CD14-positive monocyte (primary cell): ENCODE data around the gene ITGA11. TPM values are rescaled to one million over a fixed set of nuclear protein-coding genes. Genes with fewer than 3 reads are reported as not detected.
A peak's percentile ranks its signal among the peaks of the same experiment; 100 is the strongest.

Experiments used
- DNase-seq, 3 donors: peaks; one replicate each; pipeline ENCODE4 v3.0.0-alpha.2; 2011 to 2022
- H2AFZ ChIP-seq: 2 replicates; pipeline ENCODE4 v1.6.0; 2012; ENCODE audit warnings: mild to moderate bottlenecking, low read depth, low read length, inconsistent platforms; ENCODE audit not compliant: insufficient read depth, poor library complexity, severe bottlenecking
- H3K27ac ChIP-seq, 2 donors: 1 replicate in 1 of 2; 2 replicates in 1 of 2; pipeline ENCODE4 v1.5.1; 2012 to 2013; ENCODE audit warnings: low read length in 2 of 2, control low read depth in 1 of 2, inconsistent platforms in 1 of 2, low read depth in 1 of 2, mild to moderate bottlenecking in 1 of 2
- H3K27me3 ChIP-seq, 2 donors: one replicate each; pipeline versions ENCODE4 v1.6.0 to v1.6.1; 2011 to 2013; ENCODE audit warnings: low read length in 2 of 2; ENCODE audit not compliant: control insufficient read depth in 2 of 2, insufficient read depth in 2 of 2
- H3K36me3 ChIP-seq, 2 donors: replicated peaks in 1 of 2; 1 replicate in 1 of 2; 2 replicates in 1 of 2; pipeline versions ENCODE4 v1.5.1 to v1.6.1; 2012 to 2013; ENCODE audit warnings: low read length in 2 of 2, control low read depth in 1 of 2, inconsistent platforms in 1 of 2, mild to moderate bottlenecking in 1 of 2; ENCODE audit not compliant: insufficient read depth in 2 of 2, control insufficient read depth in 1 of 2
- H3K4me1 ChIP-seq, 2 donors: 1 replicate in 1 of 2; 2 replicates in 1 of 2; pipeline versions ENCODE4 v1.5.1 to v1.6.1; 2012 to 2013; ENCODE audit warnings: low read length in 2 of 2, control low read depth in 1 of 2, inconsistent platforms in 1 of 2, mild to moderate bottlenecking in 1 of 2, moderate library complexity in 1 of 2; ENCODE audit not compliant: insufficient read depth in 2 of 2, control insufficient read depth in 1 of 2
- H3K4me2 ChIP-seq: replicated peaks from 2 replicates; pipeline ENCODE3; 2012; ENCODE audit warnings: low read length, moderate library complexity, mild to moderate bottlenecking; ENCODE audit not compliant: poor library complexity, severe bottlenecking; ENCODE audit errors: extremely low read depth
- H3K4me3 ChIP-seq, 3 experiments: fragments of 200-600 bp in 1 of 3; sonication (generic) in 1 of 3; replicated peaks in 1 of 3; 1 replicate in 2 of 3; 2 replicates in 1 of 3; pipeline ENCODE4 v1.5.1; 2011 to 2013; ENCODE audit warnings: low read length in 3 of 3, mild to moderate bottlenecking in 3 of 3, control low read depth in 2 of 3, low read depth in 2 of 3, inconsistent platforms in 1 of 3, moderate library complexity in 1 of 3
- H3K79me2 ChIP-seq: 2 replicates; pipeline ENCODE4 v1.6.0; 2012; ENCODE audit warnings: mild to moderate bottlenecking, control low read depth, inconsistent platforms, low read length, moderate library complexity; ENCODE audit not compliant: insufficient read depth
- H3K9ac ChIP-seq: 2 replicates; pipeline ENCODE4 v1.6.0; 2017; ENCODE audit warnings: low read length, mild to moderate bottlenecking; ENCODE audit not compliant: insufficient read depth, poor library complexity, severe bottlenecking
- H3K9me3 ChIP-seq, 2 donors: replicated peaks in 1 of 2; 1 replicate in 1 of 2; 2 replicates in 1 of 2; pipeline versions ENCODE4 v1.5.1 to v1.6.1; 2012 to 2013; ENCODE audit warnings: low read length in 2 of 2, control low read depth in 1 of 2; ENCODE audit not compliant: control insufficient read depth in 1 of 2, insufficient read depth in 1 of 2
- H4K20me1 ChIP-seq: 2 replicates; pipeline ENCODE4 v1.6.0; 2012; ENCODE audit warnings: mild to moderate bottlenecking, low read length, control low read depth, moderate library complexity; ENCODE audit not compliant: insufficient read depth
- H3K27ac Mint-ChIP-seq, 7 donors: one replicate each; pipeline ENCODE4 v1.8.0; 2020; ENCODE audit warnings: mild to moderate bottlenecking in 7 of 7, mixed read lengths in 7 of 7, moderate library complexity in 6 of 7, inconsistent platforms in 2 of 7
- H3K27me3 Mint-ChIP-seq, 3 donors: one replicate each; pipeline ENCODE4 v1.8.0; 2021 to 2022; ENCODE audit warnings: low read depth in 3 of 3, mild to moderate bottlenecking in 3 of 3, mixed read lengths in 3 of 3, moderate library complexity in 3 of 3, inconsistent platforms in 1 of 3
- H3K36me3 Mint-ChIP-seq, 2 donors: one replicate each; pipeline ENCODE4 v1.8.0; 2020; ENCODE audit warnings: mixed read lengths in 2 of 2, inconsistent platforms in 1 of 2, mild to moderate bottlenecking in 1 of 2
- H3K4me1 Mint-ChIP-seq: one replicate; pipeline ENCODE4 v1.8.0; 2020; ENCODE audit warnings: mild to moderate bottlenecking, mixed read lengths
- H3K4me3 Mint-ChIP-seq, 2 donors: one replicate each; pipeline ENCODE4 v1.8.0; 2020; ENCODE audit warnings: mild to moderate bottlenecking in 2 of 2, mixed read lengths in 2 of 2, moderate library complexity in 1 of 2
- H3K9me3 Mint-ChIP-seq, 7 donors: one replicate each; pipeline ENCODE4 v1.8.0; 2020 to 2022; ENCODE audit warnings: mixed read lengths in 7 of 7, mild to moderate bottlenecking in 6 of 7, moderate library complexity in 6 of 7, inconsistent platforms in 2 of 7
- WGBS: methylation state at CpG from one replicate; pipeline ENCODE4 v1.1.5; 2013; ENCODE audit warnings: missing lambda C conversion rate; ENCODE audit not compliant: insufficient coverage; 5-methylcytosine and 5-hydroxymethylcytosine counted together
- intact Hi-C, 2 donors: fragments of 100-400 bp; cut with micrococcal nuclease; formaldehyde crosslinking; loops; one replicate each; pipeline versions ENCODE4 v1.15.0 to v1.15.1; 2023
- polyA plus RNA-seq, 3 donors: library from polyadenylated mRNA; depleted of rRNA in 1 of 3; unstranded in 2 of 3; stranded (reverse) in 1 of 3; fragments of 300-500 nt in 2 of 3; fragments of >200 nt in 1 of 3; fragmentation: Illumina TruSeq in 2 of 3; gene quantifications; 1 replicate in 2 of 3; 2 replicates in 1 of 3; pipeline ENCODE4 v1.2.3, GENCODE V29; 2012 to 2021
- TF ChIP-seq, protein P1 (sequence below): fragments of 200-600 bp; IDR thresholded peaks from one replicate; pipeline ENCODE4 v1.8.0; 2022; ENCODE audit warnings: antibody characterized with exemption, mild to moderate bottlenecking

ITGA11 gene
- polyA plus RNA-seq, 3 donors = under 0.01 to 0.01 TPM; not detected in 1

GRCh38 chr15:68289621-68290352 lies 142.2 kb downstream of the ITGA11 start:
- H3K9me3 ChIP-seq = no peaks in the 10 kb centered on the region
- no peaks in the 10 kb centered on the region for H3K27me3 ChIP-seq
- no peak overlapping the region for H3K4me3 Mint-ChIP-seq
- DNase-seq = no peak
- no peak overlapping the region for H3K4me2 ChIP-seq
- no peaks in the 10 kb centered on the region for H3K27me3 Mint-ChIP-seq
- WGBS = 100% methylated on average over 3 of the region's 14 CpGs
- H3K4me1 ChIP-seq = peaks cover 12 to 17% of the 10 kb centered on the region in 2 donors
- TF ChIP-seq, protein P1, sequence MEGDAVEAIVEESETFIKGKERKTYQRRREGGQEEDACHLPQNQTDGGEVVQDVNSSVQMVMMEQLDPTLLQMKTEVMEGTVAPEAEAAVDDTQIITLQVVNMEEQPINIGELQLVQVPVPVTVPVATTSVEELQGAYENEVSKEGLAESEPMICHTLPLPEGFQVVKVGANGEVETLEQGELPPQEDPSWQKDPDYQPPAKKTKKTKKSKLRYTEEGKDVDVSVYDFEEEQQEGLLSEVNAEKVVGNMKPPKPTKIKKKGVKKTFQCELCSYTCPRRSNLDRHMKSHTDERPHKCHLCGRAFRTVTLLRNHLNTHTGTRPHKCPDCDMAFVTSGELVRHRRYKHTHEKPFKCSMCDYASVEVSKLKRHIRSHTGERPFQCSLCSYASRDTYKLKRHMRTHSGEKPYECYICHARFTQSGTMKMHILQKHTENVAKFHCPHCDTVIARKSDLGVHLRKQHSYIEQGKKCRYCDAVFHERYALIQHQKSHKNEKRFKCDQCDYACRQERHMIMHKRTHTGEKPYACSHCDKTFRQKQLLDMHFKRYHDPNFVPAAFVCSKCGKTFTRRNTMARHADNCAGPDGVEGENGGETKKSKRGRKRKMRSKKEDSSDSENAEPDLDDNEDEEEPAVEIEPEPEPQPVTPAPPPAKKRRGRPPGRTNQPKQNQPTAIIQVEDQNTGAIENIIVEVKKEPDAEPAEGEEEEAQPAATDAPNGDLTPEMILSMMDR = no peak
- peaks cover 48 to 56% of the 10 kb centered on the region in 2 donors for H3K36me3 Mint-ChIP-seq
- H3K4me3 ChIP-seq = no peak overlapping the region
- H3K4me1 Mint-ChIP-seq = peaks cover 30% of the 10 kb centered on the region
- H3K9me3 Mint-ChIP-seq = no peaks in the 10 kb centered on the region
- H3K27ac Mint-ChIP-seq = peak overlapping the region in 1 of 7 donors; percentile 4
- H3K27ac ChIP-seq = peak overlapping the region in 1 of 2 donors; percentile 3
- no peak overlapping the region for H2AFZ ChIP-seq
- H4K20me1 ChIP-seq = peaks cover 100% of the 10 kb centered on the region
- peaks cover 99% of the 10 kb centered on the region for H3K79me2 ChIP-seq
- H3K36me3 ChIP-seq = peaks cover 38 to 59% of the 10 kb centered on the region in 2 donors
- intact Hi-C loops = no loop called here
- no peak overlapping the region for H3K9ac ChIP-seq

GRCh38 chr15:68289057-68289456 lies 142.9 kb downstream of the ITGA11 start:
- peaks cover 38 to 61% of the 10 kb centered on the region in 2 donors for H3K36me3 ChIP-seq
- H3K36me3 Mint-ChIP-seq = peaks cover 49 to 59% of the 10 kb centered on the region in 2 donors
- no peak overlapping the region for H3K9ac ChIP-seq
- H3K27me3 Mint-ChIP-seq = no peaks in the 10 kb centered on the region
- no peak for DNase-seq
- no peak overlapping the region for H2AFZ ChIP-seq
- peak overlapping the region in 1 of 7 donors; percentile 15 for H3K27ac Mint-ChIP-seq
- H3K4me1 Mint-ChIP-seq = peaks cover 35% of the 10 kb centered on the region
- no CpG with 5 or more reads among the region's 2 CpGs for WGBS
- no peaks in the 10 kb centered on the region for H3K9me3 ChIP-seq
- no peaks in the 10 kb centered on the region for H3K27me3 ChIP-seq
- no peak overlapping the region for H3K4me2 ChIP-seq
- peaks cover 0 to 3% (median 0%) of the 10 kb centered on the region in 7 donors for H3K9me3 Mint-ChIP-seq
- TF ChIP-seq, protein P1 = no peak
- H3K27ac ChIP-seq = no peak overlapping the region
- H3K4me3 ChIP-seq = no peak overlapping the region
- intact Hi-C loops = no loop called here
- peaks cover 16 to 22% of the 10 kb centered on the region in 2 donors for H3K4me1 ChIP-seq
- peaks cover 100% of the 10 kb centered on the region for H4K20me1 ChIP-seq
- H3K4me3 Mint-ChIP-seq = no peak overlapping the region
- H3K79me2 ChIP-seq = peaks cover 99% of the 10 kb centered on the region
